ENCODE data around the gene TLE4.

The TLE4 gene

GRCh38 chr9:79699479-79699878, 127.7 kb downstream of the TLE4 start:
- DNase-seq (ENCODE audit: low read depth), result no peak
- no peak overlapping the region for H3K4me3 ChIP-seq (ENCODE audit: low read depth, low read length)
- TF ChIP-seq, protein P1, sequence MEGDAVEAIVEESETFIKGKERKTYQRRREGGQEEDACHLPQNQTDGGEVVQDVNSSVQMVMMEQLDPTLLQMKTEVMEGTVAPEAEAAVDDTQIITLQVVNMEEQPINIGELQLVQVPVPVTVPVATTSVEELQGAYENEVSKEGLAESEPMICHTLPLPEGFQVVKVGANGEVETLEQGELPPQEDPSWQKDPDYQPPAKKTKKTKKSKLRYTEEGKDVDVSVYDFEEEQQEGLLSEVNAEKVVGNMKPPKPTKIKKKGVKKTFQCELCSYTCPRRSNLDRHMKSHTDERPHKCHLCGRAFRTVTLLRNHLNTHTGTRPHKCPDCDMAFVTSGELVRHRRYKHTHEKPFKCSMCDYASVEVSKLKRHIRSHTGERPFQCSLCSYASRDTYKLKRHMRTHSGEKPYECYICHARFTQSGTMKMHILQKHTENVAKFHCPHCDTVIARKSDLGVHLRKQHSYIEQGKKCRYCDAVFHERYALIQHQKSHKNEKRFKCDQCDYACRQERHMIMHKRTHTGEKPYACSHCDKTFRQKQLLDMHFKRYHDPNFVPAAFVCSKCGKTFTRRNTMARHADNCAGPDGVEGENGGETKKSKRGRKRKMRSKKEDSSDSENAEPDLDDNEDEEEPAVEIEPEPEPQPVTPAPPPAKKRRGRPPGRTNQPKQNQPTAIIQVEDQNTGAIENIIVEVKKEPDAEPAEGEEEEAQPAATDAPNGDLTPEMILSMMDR (IDR thresholded peaks at IDR 0.05; ENCODE audit: low read depth, low read length), result no peak
- TF ChIP-seq MAX (IDR thresholded peaks at IDR 0.05; ENCODE audit: low read depth, low read length), result no peak
- no peak for TF ChIP-seq POLR2A (IDR thresholded peaks at IDR 0.05; ENCODE audit: extremely low read depth, insufficient read length)
- TF ChIP-seq MYC (IDR thresholded peaks at IDR 0.05; ENCODE audit: low read depth, low read length), result no peak

- H3K4me3 ChIP-seq (ENCODE audit: low read depth, low read length), result no peak overlapping the region
- DNase-seq (ENCODE audit: low read depth), result no peak
- TF ChIP-seq MAX (IDR thresholded peaks at IDR 0.05; ENCODE audit: low read depth, low read length) (no peak), POLR2A (IDR thresholded peaks at IDR 0.05; ENCODE audit: extremely low read depth, insufficient read length) (no peak), MYC (IDR thresholded peaks at IDR 0.05; ENCODE audit: low read depth, low read length) (no peak)
- TF ChIP-seq, protein P1 (IDR thresholded peaks at IDR 0.05; ENCODE audit: low read depth, low read length), result no peak
These were observed 129.0 kb downstream of the TLE4 start for GRCh38 chr9:79700607-79701360.

DNA sequence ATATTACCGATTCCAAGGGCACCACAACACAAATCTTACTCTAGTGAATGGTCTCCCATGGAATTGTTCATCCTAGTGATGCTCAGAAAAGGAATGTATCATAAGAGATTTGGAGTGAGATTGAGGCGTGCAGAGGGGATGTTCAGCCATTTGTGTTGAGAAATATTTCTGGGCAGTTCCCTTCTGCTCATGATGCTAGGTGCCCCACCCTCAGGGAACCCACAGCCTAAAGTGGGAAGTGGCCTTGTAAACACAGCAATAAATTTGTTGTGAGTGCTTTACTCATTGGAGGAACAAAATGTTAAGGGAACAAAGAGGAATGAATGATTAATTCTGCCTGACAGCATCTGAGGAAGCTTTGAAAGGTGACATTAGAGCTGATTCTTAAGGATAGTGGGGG, 129.9 kb downstream of the TLE4 start:
- TF ChIP-seq, protein P1 (IDR thresholded peaks at IDR 0.05; ENCODE audit: low read depth, low read length), result no peak
- TF ChIP-seq MYC (IDR thresholded peaks at IDR 0.05; ENCODE audit: low read depth, low read length) (no peak), POLR2A (IDR thresholded peaks at IDR 0.05; ENCODE audit: extremely low read depth, insufficient read length) (no peak), MAX (IDR thresholded peaks at IDR 0.05; ENCODE audit: low read depth, low read length) (no peak)

DNA sequence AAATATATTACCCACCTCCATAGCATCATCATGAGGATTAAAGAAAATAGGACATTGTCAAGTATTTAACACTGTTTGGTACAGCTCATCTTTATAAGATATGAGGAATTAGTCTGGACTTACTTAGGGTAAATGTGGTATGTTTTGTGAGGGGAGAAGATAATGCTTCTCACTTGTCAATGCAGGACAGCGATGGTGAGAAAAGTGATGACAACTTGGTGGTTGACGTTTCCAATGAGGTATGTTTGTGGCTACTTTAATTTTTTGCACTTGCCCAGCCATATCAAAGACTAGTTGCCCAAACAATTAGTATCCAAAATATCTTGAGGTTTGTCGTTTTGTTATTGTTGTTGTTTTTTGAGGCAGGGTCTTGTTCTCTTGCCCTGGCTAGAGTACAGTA, 133.9 kb downstream of the TLE4 start:
- TF ChIP-seq POLR2A (IDR thresholded peaks at IDR 0.05; ENCODE audit: extremely low read depth, insufficient read length) (no peak), MAX (IDR thresholded peaks at IDR 0.05; ENCODE audit: low read depth, low read length) (no peak), MYC (IDR thresholded peaks at IDR 0.05; ENCODE audit: low read depth, low read length) (no peak)
- TF ChIP-seq, protein P1 (IDR thresholded peaks at IDR 0.05; ENCODE audit: low read depth, low read length), result no peak
- DNase-seq (ENCODE audit: low read depth), result no peak
- no peak overlapping the region for H3K4me3 ChIP-seq (ENCODE audit: low read depth, low read length)

More for the DNA sequence above, 129.9 kb downstream of the TLE4 start:
- DNase-seq (ENCODE audit: low read depth), result peak; percentile 77
- H3K4me3 ChIP-seq (ENCODE audit: low read depth, low read length), result no peak overlapping the region

GRCh38 chr9:79706512-79706911, 134.7 kb downstream of the TLE4 start:
- DNase-seq (ENCODE audit: low read depth), result no peak
- no peak overlapping the region for H3K4me3 ChIP-seq (ENCODE audit: low read depth, low read length)
- TF ChIP-seq, protein P1 (IDR thresholded peaks at IDR 0.05; ENCODE audit: low read depth, low read length), result no peak
- TF ChIP-seq MYC (IDR thresholded peaks at IDR 0.05; ENCODE audit: low read depth, low read length) (no peak), POLR2A (IDR thresholded peaks at IDR 0.05; ENCODE audit: extremely low read depth, insufficient read length) (no peak), MAX (IDR thresholded peaks at IDR 0.05; ENCODE audit: low read depth, low read length) (no peak)
